OCI-LY3 (cell line): ENCODE data around the gene ADAP1.

Experiments used
- CTCF ChIP-seq: fragments of 200-600, 300-600 bp; sonication (generic); IDR thresholded peaks from 2 replicates; pipeline ENCODE4 v1.5.1; 2014; ENCODE audit warnings: antibody characterized with exemption, low read length, low read depth
- EZH2phosphoT487 ChIP-seq: fragments of 200-600 bp; shearing (Covaris generic); IDR thresholded peaks from 2 replicates; pipeline ENCODE4 v1.6.1; 2018; ENCODE audit warnings: antibody characterized with exemption, mixed run types, low read depth

GRCh38 chr7:869348-869747, 85.1 kb downstream of the ADAP1 start:
- TF ChIP-seq CTCF (no peak), EZH2phosphoT487 (no peak)
